GM12873 (cell line): ENCODE data around the gene KRTAP19-7.

Experiments used
- CTCF ChIP-seq: IDR thresholded peaks from 2 replicates; pipeline ENCODE4 v1.5.1; 2012; ENCODE audit warnings: low read depth, mild to moderate bottlenecking, moderate library complexity, low read length, control low read depth; ENCODE audit not compliant: insufficient read depth; ENCODE audit errors: missing control alignments

KRTAP19-7 gene

GRCh38 chr21:30561264-30561895 lies at the start of gene KRTAP19-7:
TSS of gene KRTAP19-7 (minus strand) at chr21:30561314. CDS start at chr21:30561289, 25 bp downstream.
- TF ChIP-seq CTCF = no peak

- TF ChIP-seq CTCF = no peak
Observed at GRCh38 chr21:30605968-30606367, 44.9 kb upstream of the KRTAP19-7 start.

GRCh38 chr21:30600787-30601186 lies 39.7 kb upstream of the KRTAP19-7 start, which contains the start of gene KRTAP22-1:
TSS of gene KRTAP22-1 (plus strand) at chr21:30601087.
- no peak for TF ChIP-seq CTCF

- no peak for TF ChIP-seq CTCF
Observed at GRCh38 chr21:30598802-30599201, 37.7 kb upstream of the KRTAP19-7 start, which contains the start of gene KRTAP6-2. TSS of gene KRTAP6-2 (minus strand) at chr21:30598902. CDS start at chr21:30598874, 28 bp downstream.

- no peak for TF ChIP-seq CTCF
Observed at GRCh38 chr21:30592140-30592539, 31.0 kb upstream of the KRTAP19-7 start, which contains the start of gene KRTAP6-3. TSS of gene KRTAP6-3 (plus strand) at chr21:30592440. CDS start at chr21:30592446, 6 bp downstream.

GRCh38 chr21:30590297-30590696 lies 29.2 kb upstream of the KRTAP19-7 start, which contains the start of gene KRTAP22-2:
TSS of gene KRTAP22-2 (minus strand) at chr21:30590397.
- no peak for TF ChIP-seq CTCF

GRCh38 chr21:30582870-30583269 lies 21.8 kb upstream of the KRTAP19-7 start:
- TF ChIP-seq CTCF = no peak
